ENCODE measurements around the gene TCN1.
"Not testable (repeated sequence)": the region's sequence is repeated elsewhere in the genome, so short reads cannot be mapped to it uniquely, and the experiment has no call there.

Gene TCN1

GRCh38 chr11:59857439-59858434 lies 8.6 kb downstream of the TCN1 start:
- DNase-seq (ENCODE audit: low spot score): no peak

DNA sequence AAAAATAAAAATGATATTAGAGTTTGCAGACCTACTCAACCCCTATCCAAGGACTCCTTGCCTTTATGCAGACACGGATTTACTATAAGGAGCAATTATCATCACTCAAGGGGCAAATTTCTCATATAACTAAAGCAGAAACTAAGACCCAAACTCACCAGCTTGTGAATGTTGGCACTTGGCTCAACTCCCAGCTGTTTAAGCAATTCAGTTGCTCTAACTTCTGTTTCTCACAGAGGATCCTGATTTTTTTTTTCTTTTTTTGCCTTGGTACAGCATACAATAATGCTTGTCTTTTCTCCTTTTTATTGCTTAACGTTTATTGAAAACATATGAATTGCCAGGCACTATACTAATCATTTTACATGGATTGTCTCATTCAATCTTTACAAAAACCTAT lies 11.4 kb downstream of the TCN1 start:
- DNase-seq (ENCODE audit: low spot score): no peak

- not testable (repeated sequence) for DNase-seq (ENCODE audit: low spot score)
These were observed 14.9 kb downstream of the TCN1 start for GRCh38 chr11:59851416-59851815.

DNA sequence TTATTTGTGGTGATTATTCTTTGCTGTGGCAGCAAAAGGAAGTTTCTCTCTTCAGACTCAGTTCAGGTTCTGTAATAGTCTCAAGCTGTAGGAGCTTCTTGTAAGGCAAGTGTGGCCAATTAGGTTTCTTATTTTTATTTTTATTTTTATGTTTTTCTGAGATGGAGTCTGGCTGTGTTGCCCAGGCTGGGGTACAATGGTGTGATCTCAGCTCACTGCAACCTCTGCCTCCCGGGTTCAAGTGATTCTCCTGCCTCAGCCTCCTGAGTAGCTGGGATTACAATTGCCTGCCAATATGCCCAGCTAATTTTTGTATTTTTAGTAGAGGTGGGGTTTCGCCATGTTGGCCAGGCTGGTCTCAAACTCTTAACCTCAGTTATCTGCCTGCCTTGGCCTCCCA lies 16.7 kb downstream of the TCN1 start:
- not testable (repeated sequence) for DNase-seq (ENCODE audit: low spot score)

- DNase-seq (ENCODE audit: low spot score): no peak
These were observed 17.2 kb downstream of the TCN1 start for GRCh38 chr11:59849129-59849528.

DNA sequence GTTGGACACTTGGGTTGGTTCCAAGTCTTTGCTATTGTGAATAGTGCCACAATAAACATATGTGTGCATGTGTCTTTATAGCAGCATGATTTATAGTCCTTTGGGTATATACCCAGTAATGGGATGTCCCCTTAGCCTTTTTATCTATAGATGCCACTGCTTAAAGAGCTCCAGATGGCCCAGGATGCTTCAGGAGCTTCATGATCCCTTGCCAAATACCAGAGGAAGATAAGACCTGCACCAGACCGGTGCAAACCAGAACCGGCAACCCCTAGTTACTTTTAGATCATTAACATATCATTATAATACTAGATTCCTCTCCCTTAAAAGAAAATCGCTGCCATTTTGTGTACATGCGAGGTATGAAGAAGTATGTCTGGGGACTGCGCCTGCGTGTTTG lies 17.8 kb downstream of the TCN1 start:
- DNase-seq (ENCODE audit: low spot score): not testable (repeated sequence)

- no peak for DNase-seq (ENCODE audit: low spot score)
These were observed 18.7 kb downstream of the TCN1 start for GRCh38 chr11:59847626-59848025.

DNA sequence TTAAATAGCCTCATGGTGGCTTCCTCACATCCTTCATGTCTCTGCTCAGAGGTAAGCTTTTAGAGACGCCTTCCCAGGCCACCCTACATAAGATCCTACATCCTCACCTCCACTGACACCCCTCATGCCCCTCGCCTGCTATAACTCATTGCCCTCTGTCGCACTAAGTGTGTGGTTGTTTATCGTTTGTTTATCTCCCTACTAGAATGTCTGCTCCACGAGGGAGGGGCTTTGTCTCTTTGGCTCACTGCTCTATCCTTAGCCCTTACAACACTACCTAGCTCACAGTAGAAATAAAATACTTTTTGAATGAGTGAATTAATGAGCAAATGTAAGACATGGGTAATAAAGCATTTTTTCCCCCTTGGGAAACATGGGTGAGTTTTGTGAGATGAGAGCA lies 19.7 kb downstream of the TCN1 start:
- no peak for DNase-seq (ENCODE audit: low spot score)

DNA sequence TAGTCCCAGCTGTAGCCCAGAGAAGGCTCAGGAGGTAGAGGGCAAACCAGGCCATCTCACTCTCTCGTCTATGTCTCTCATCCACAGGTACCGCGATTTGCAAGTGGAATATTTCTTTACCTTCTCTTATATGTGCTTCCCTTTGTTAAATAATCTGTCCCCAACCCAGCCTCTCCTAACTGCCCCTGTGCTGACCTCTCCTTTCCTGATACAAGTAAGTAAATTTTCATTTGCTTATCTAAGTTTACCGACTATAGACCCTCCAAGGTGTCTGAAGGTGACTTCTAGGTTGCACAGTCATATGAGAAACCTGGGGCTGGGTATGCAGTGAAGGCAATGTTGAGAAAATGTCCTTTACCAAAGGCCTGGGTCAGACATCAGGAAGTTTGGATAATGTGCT lies 20.9 kb downstream of the TCN1 start, which contains the start of gene CBLIF:
TSS of gene CBLIF (minus strand) at position 101 of the 400 bp plus-strand sequence. CDS start at position 55, 46 bp downstream.
- DNase-seq (ENCODE audit: low spot score): no peak

DNA sequence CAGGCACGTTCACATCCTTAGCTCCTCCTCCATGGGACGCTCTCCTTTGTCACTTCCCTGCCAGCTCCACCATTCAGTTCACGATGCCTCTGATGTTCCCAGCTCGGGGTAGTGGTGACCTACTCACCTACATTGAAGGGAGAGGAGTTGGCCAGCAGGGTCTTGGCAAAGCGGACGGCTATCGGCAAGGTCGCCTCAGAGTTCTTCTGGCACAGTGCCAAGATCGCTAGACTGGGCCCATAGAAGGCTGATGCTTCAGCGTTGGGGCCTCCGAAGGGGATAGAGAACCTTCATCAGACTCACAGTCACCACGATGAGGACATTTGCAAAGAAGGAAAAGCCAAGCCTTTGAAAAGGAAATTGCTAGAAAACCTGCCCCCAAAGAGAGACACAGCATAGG lies 24.0 kb downstream of the TCN1 start:
- no peak for DNase-seq (ENCODE audit: low spot score)

DNA sequence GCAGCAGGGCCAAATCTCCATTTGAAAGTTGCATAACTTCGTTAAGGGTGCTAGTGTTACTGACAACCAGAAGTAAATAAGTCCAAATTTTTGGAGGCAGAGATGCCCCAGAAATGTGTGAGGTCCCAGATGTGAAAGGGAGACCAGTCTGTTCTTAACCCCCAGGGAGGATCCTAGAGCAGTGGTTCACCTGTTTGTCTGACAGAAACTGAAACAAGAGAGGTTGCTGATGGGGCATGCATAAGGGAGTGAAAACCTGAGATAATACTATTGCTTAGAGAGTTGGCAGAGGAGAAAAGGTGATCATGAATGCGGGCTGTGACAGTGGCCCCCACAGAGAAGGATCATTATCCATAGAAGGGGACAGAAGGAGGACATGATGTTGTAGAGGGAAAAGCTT lies 24.8 kb downstream of the TCN1 start:
- no peak for DNase-seq (ENCODE audit: low spot score)

DNA sequence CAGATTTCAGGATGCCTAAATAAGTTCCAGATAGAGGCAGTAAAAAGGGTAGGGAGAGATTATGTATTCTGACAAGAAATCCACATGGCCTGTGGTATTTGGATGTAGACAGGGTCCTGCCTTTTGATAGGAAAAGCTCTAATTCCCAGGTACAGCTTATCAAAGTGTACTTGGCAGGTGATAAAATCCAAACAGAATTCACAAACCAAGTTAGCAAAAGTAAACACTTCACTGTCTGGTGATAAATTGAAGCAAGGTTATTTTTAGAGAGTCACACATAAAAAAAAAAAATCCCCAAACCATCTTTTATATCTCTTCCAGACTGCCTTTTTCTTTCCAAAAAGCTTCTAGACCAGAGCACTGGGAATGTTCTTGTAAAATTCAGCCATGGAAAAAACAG lies 26.7 kb downstream of the TCN1 start:
- no peak for DNase-seq (ENCODE audit: low spot score)

DNA sequence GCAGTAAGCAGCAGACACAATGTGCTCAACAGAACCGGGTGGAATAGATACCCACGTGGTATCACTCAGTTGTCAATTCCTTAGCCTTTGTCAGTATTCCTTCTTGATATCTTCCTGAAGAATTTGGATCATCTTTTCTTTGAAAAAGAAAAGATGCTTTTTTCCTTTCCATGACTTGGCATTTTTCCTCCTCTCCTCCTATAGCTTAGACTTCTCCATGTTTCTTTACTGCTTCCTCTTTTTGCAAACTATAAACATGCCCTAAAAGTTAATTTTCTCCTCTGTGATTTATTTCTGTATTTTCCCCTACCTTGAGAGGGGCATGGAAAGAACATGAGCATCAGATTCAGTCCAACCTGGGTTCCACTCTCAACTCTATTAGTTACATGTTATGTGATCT lies 32.7 kb downstream of the TCN1 start:
- no peak for DNase-seq (ENCODE audit: low spot score)

DNA sequence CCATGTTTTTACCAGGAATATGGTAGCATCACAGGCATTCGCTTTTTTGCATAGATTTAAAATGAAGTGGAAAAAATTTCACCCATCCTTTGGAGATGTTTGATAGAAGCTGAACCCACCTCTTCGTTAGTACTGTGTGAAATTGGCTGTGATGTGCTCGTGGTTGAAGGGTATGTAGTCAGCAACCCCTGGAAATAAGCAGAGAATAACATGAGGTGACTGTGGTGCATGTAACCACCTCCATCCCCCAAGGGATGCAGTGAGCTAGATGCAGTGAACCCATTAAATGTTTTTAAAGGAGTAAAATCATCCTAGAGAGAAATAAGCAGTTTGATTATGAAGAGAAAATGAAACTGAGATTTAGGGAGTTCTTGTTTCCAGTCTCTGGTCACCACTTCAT lies 36.9 kb downstream of the TCN1 start:
- DNase-seq (ENCODE audit: low spot score): no peak

DNA sequence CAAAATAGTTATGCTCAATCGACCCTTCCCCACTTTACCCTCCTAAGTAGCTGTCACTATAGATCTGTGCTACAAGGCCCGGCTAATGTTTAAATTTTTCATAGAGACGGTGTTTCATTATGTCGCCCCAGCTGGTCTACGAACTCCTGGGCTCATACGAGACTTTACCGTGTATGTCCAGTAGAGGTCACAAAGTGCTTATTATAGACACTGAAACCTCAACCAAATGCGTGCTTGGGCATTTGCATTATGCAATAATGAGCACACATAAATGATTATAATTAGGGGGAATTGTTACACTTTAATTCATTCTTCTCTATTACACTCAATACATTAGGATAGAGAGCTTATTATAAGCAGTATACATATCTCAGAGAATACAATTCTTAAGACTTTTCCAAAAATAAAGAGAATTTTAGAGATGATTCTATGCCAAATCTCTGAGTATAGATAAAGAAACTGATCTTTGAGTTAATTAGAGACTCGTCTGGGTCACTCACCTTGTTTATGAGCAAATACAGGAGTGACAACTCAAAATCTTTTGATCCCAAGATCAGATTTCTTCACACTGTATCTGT lies 43.2 kb downstream of the TCN1 start:
- peak; percentile 62 for DNase-seq (ENCODE audit: low spot score)

- no peak for DNase-seq (ENCODE audit: low spot score)
These were observed 47.7 kb downstream of the TCN1 start for GRCh38 chr11:59818572-59818971.

- DNase-seq (ENCODE audit: low spot score): not testable (repeated sequence)
These were observed 49.9 kb downstream of the TCN1 start for GRCh38 chr11:59816434-59816833.

DNA sequence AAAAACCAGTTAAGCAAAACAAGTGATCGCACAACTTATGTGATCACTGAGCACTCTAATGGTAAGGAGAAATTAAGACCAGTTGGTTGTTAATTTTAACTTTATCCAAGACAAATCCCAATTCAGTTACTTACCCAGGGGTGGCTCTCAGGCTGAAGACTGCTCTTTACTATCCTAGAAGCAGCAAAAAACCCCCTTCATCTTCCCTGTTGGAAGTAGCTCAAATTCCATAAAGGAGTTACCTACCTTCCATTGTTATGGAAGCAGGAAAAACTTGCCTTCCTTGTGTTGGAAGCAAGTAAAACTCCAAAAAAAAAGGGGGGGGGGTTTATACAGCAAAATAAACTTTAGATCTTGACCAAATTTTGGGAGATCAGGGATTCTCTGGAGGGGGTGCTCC lies 50.5 kb downstream of the TCN1 start:
- DNase-seq (ENCODE audit: low spot score): no peak

- no peak for DNase-seq (ENCODE audit: low spot score)
These were observed 52.3 kb downstream of the TCN1 start for GRCh38 chr11:59814021-59814420.

- no peak for DNase-seq (ENCODE audit: low spot score)
These were observed 52.9 kb downstream of the TCN1 start for GRCh38 chr11:59813364-59813763.

- no peak for DNase-seq (ENCODE audit: low spot score)
These were observed 54.1 kb downstream of the TCN1 start for GRCh38 chr11:59812220-59812619.

DNA sequence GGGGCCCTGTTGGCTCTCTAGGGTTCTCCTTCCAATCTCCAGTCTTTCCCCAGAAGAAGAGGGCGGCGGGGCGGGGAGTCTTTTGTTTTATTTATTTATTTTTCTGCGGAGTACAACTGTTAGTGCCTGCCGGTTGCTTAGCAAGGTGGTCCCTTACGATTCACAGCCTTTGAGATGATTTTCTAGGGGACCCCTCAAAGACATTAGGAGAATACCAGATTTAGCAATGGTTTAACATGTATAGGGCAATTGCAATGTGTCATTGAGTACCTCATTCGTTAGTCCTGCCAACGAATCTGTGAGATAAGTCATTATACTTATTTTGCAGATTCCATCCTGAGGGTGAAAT lies 55.4 kb downstream of the TCN1 start:
- no peak for DNase-seq (ENCODE audit: low spot score)

DNA sequence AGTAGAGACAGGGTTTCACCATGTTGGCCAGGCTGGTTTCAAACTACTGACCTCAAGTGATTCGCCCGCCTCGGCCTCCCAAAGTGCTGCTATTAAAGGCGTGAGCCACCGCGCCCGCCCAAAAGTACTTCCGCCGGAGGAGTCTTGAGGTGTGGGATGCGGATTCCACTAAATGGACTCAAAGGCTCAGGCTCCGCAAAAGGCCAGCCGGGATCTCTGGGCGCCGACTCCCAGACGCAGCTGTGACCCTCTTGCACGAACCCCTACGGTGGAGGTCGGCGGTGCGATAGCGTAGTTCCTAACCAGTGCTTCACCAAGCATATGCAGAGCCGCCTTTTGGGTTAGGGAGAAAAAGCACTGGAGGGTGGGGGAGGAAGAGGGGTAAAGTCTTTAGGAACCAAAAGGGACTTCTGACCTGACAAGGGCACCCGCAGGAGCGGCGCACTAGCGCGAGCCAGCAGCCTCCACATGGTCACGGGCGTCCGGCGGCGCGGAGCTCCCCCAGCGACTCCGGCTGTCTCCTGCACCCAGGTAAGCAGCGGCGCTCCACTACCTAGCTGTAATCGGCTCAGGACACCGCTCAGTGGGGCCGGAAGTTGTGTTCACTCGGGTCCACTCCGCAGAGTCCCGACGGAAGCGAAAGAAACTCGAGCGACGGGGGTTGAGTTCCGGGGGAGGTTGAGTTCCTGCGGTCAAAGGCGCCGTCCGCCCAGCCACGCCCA lies 55.9 kb downstream of the TCN1 start, which contains the start of gene MRPL16:
TSS of gene MRPL16 (minus strand) at position 590 of the 722 bp plus-strand sequence. CDS start at position 470, 120 bp downstream.
- peak; percentile 91 for DNase-seq (ENCODE audit: low spot score)
